ENCODE data around the gene DBH.
"Not testable (repeated sequence)": the region's sequence is repeated elsewhere in the genome, so short reads cannot be mapped to it uniquely, and the experiment has no call there.

Gene DBH

DNA sequence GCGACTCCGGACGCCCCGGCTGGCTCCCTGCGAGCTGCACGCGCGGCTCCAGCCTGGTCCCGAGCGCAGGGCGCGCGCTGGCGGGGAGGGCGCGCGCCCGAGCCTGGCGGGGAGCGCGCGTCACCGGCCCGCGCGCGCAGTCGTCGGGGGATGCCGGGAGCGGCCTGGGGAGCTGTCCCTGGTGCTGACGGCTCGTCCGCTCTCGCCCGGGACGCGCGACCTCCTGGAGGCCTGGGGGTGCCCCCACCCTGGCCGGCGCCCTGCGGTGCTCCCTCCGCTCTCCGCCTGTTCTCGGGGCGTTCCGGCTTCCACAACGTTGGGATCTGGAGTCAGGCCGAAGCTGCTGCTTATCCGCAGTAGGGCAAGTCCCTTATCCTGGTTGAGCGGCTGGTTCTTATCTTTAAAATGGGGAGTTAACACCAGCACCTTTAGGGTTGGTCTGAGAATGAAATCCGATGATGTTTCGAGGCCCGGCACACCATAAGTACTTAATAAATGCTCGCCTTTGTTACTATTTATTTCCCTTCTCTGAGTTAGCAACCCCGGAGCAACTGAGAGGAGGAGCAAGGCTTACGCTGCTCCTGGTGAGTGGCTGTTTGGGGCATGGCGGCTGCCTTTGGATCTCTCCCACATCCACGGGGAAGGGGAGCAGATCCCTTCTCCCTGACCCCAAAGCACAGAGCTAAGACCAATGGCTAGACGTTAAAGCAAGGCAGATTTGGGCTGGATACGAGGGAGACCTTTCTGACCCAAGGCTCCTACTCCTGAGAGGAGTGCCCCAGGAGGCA, 26.7 kb upstream of the DBH start, which contains the start of gene FAM163B:
TSS of gene FAM163B (minus strand) at position 79 of the 788 bp plus-strand sequence. CDS start 29,166 bp downstream, outside the sequence.
- Mint-ChIP-seq H3K27me3 (peaks cover 56% of the 10 kb centered on the region), H3K27ac (no peak within 1 kb of the TSS), H3K4me3 (no peak within 1 kb of the TSS), H3K4me1 (ENCODE audit: low read depth) (peaks cover 4% of the 10 kb centered on the region), H3K9me3 (no peaks in the 10 kb centered on the region), H3K36me3 (ENCODE audit: low read depth) (no peaks in the 10 kb centered on the region)

DNA sequence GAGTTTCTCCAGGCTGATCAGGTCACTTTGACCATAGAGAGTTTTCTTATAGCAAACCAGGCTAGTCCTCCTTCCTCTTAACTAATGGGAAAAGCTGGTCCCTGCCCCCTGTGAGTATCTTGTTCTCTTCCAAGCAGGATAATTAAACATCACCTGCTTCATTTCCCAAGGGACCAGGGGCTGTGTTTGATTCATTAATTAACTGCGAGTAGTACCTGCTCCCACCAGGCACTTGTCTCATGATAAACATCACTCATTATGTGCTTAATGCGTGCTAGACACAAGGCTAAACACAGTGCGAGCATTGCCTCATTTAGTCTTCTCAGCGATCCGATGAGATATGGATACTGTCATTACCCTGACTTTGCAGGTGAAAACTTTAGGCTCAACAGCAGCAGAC, 25.3 kb upstream of the DBH start:
- Mint-ChIP-seq H3K4me1 (ENCODE audit: low read depth) (no peaks in the 10 kb centered on the region), H3K27me3 (peaks cover 56% of the 10 kb centered on the region), H3K4me3 (no peak overlapping the region)

GRCh38 chr9:133612051-133612450, 24.1 kb upstream of the DBH start:
- no peaks in the 10 kb centered on the region for H3K4me1 Mint-ChIP-seq (ENCODE audit: low read depth)
- peaks cover 46% of the 10 kb centered on the region for H3K27me3 Mint-ChIP-seq
- H3K27ac Mint-ChIP-seq, result no peak overlapping the region
- H3K36me3 Mint-ChIP-seq (ENCODE audit: low read depth), result no peaks in the 10 kb centered on the region
- H3K9me3 Mint-ChIP-seq, result no peaks in the 10 kb centered on the region
- no peak overlapping the region for H3K4me3 Mint-ChIP-seq

More for the DNA sequence above, 25.3 kb upstream of the DBH start:
- Mint-ChIP-seq H3K27ac (no peak overlapping the region), H3K9me3 (no peaks in the 10 kb centered on the region), H3K36me3 (ENCODE audit: low read depth) (no peaks in the 10 kb centered on the region)

DNA sequence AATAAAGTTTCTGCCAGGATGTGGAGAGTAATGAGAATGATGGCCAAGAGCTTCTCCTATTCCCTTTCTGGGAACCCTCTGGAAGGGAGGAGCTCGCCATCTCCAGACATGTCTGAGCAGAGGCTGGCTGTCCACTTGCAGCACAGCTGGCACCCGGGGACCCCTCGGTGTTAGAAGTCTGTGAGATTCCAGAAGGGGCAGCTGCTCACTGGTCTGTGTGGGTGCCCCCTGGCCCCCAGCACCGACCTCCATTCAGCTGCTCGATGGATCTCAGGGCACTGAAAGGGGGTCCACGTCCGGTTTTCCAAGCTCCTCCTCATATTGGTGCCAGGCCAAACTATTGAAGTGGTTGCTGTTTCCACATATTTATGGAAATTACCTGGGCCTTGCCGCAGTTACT, 23.3 kb upstream of the DBH start:
- Mint-ChIP-seq H3K4me3 (no peak overlapping the region), H3K27me3 (peaks cover 39% of the 10 kb centered on the region), H3K4me1 (ENCODE audit: low read depth) (no peaks in the 10 kb centered on the region), H3K36me3 (ENCODE audit: low read depth) (no peaks in the 10 kb centered on the region), H3K27ac (no peak overlapping the region), H3K9me3 (no peaks in the 10 kb centered on the region)

- Mint-ChIP-seq H3K4me3 (no peak overlapping the region), H3K4me1 (ENCODE audit: low read depth) (no peaks in the 10 kb centered on the region), H3K27ac (no peak overlapping the region), H3K9me3 (no peaks in the 10 kb centered on the region), H3K36me3 (ENCODE audit: low read depth) (no peaks in the 10 kb centered on the region), H3K27me3 (peaks cover 33% of the 10 kb centered on the region)
These were observed 22.7 kb upstream of the DBH start for GRCh38 chr9:133613432-133613831.

GRCh38 chr9:133614056-133614455, 22.1 kb upstream of the DBH start:
- Mint-ChIP-seq H3K4me3 (no peak overlapping the region), H3K36me3 (ENCODE audit: low read depth) (no peaks in the 10 kb centered on the region), H3K27me3 (peaks cover 31% of the 10 kb centered on the region), H3K4me1 (ENCODE audit: low read depth) (no peaks in the 10 kb centered on the region), H3K9me3 (no peaks in the 10 kb centered on the region), H3K27ac (no peak overlapping the region)

DNA sequence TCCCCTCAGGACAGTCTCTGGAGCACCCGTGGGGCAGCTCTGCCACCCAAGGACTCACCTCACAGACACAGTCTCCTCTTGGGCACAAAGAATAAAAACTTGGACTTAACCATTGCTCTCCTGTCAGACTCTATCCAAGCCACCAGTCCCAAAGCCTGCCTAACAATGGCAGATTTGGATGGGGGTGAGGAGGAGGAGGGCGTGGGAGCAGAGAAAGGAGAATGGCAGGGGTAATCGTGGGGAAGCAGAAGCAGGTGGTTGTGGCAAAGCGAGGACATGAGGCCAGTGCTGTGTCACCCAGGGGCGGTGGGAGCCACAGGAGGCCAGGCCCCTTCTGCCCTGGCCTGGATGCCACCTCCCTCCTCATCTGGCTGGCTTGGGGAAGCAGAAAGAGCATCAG, 21.5 kb upstream of the DBH start:
- Mint-ChIP-seq H3K36me3 (ENCODE audit: low read depth) (no peaks in the 10 kb centered on the region), H3K9me3 (no peaks in the 10 kb centered on the region), H3K27me3 (peaks cover 28% of the 10 kb centered on the region), H3K27ac (no peak overlapping the region), H3K4me3 (no peak overlapping the region), H3K4me1 (ENCODE audit: low read depth) (peaks cover 5% of the 10 kb centered on the region)

- no peaks in the 10 kb centered on the region for H3K36me3 Mint-ChIP-seq (ENCODE audit: low read depth)
These were observed 21.0 kb upstream of the DBH start for GRCh38 chr9:133615186-133615585.

DNA sequence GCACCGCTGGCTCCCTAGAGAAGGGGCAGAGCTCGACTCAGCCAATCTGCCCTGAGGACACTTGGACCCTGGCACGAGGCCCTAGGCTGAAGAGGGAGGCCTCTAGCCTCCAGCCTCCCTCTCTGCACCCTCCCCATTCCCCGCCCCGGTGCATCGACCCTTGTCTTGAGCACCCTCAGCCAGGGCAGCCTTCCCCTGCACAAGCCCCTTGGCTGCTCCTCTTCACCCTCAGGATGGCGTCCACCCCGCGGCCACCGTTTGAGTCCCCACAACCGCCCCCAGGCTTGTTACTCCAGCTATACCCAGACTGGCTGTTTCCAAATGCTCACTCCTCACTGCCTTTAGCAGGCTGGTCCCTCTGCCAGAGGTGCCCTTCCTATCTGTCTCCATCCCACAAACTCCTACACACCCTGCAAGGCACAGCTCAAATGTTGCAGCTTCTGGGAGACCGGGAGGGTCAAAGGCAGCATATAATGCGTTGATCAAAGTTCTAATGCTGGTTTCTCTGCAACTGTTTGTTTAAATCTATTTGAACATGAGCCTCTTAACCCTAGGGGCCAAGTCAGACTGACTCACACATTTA, 20.5 kb upstream of the DBH start:
- Mint-ChIP-seq H3K36me3 (ENCODE audit: low read depth) (no peaks in the 10 kb centered on the region), H3K27ac (no peak overlapping the region), H3K27me3 (peaks cover 19% of the 10 kb centered on the region), H3K4me3 (no peak overlapping the region), H3K9me3 (no peaks in the 10 kb centered on the region), H3K4me1 (ENCODE audit: low read depth) (peaks cover 13% of the 10 kb centered on the region)

More at GRCh38 chr9:133615186-133615585, 21.0 kb upstream of the DBH start:
- peaks cover 10% of the 10 kb centered on the region for H3K4me1 Mint-ChIP-seq (ENCODE audit: low read depth)
- no peak overlapping the region for H3K4me3 Mint-ChIP-seq
- H3K27ac Mint-ChIP-seq, result no peak overlapping the region
- no peaks in the 10 kb centered on the region for H3K9me3 Mint-ChIP-seq
- peaks cover 24% of the 10 kb centered on the region for H3K27me3 Mint-ChIP-seq

DNA sequence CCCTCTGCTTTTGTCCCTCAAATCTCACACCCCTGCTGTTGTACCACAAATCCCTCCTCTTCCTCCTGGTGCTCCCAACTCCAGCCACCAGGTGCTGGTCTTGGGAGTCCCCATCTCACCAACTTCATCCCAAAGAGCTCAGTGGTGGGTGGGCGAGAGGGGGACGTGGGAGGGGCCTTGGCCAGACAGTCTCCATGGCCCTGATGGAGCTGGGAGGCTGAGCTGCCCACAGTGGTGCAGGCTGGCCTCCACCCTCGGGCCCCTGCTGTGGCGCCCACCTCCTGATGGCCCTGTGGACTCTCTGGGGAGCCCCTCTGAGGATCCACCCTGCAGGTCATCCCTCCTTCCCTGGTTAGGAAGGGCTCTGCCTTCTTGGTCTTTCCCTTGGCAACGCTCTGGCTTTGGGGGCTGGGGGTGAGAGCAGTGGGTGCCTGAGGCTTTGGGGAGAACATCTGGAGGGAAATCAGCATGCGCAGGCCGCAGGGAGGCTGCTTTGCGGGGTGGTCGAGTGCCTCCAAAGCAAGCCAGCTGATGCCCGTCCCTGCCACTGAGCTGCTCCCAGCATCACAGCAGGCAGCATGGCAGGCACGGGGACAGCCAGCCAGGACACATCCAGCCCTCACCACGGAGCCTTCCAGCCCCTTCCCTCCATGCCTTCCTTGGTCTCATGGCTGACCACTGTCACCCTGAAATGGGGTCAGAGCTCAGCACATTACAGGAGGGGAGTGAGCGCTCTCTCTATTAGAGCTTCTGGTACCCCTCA, 19.3 kb upstream of the DBH start:
- Mint-ChIP-seq H3K36me3 (ENCODE audit: low read depth) (no peaks in the 10 kb centered on the region), H3K27me3 (peaks cover 8% of the 10 kb centered on the region), H3K4me3 (no peak overlapping the region), H3K27ac (no peak overlapping the region), H3K4me1 (ENCODE audit: low read depth) (peaks cover 25% of the 10 kb centered on the region), H3K9me3 (no peaks in the 10 kb centered on the region)

DNA sequence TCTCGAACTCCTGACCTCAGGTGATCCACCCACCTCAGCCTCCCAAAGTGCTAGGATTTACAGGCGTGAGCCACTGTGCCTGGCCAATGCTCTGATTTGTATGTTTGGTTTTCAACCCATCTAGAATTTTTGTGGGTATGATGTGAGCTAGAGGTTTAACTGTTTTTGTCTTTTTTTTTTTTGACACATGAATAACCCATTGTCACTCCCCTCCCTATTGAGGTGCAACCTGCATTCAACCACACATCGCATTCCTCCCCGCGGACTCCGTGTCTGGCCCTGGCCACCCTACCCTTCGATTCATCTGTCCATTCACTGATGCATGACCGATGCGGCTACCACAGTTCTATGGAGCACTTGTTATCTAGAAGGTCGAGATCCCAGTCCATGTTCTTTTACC, 17.4 kb upstream of the DBH start:
- Mint-ChIP-seq H3K9me3 (no peaks in the 10 kb centered on the region), H3K27me3 (peaks cover 6% of the 10 kb centered on the region), H3K27ac (no peak overlapping the region), H3K36me3 (ENCODE audit: low read depth) (no peaks in the 10 kb centered on the region), H3K4me3 (no peak overlapping the region), H3K4me1 (ENCODE audit: low read depth) (peaks cover 32% of the 10 kb centered on the region)

GRCh38 chr9:133619791-133620190, 16.4 kb upstream of the DBH start:
- Mint-ChIP-seq H3K4me3 (peak overlapping the region; percentile 47), H3K36me3 (ENCODE audit: low read depth) (no peaks in the 10 kb centered on the region), H3K27ac (peak overlapping the region; percentile 17), H3K4me1 (ENCODE audit: low read depth) (peaks cover 32% of the 10 kb centered on the region), H3K9me3 (peaks cover 2% of the 10 kb centered on the region), H3K27me3 (peaks cover 6% of the 10 kb centered on the region)

GRCh38 chr9:133621725-133622267, 14.4 kb upstream of the DBH start:
- Mint-ChIP-seq H3K36me3 (ENCODE audit: low read depth) (no peaks in the 10 kb centered on the region), H3K27me3 (peaks cover 6% of the 10 kb centered on the region), H3K4me1 (ENCODE audit: low read depth) (peaks cover 32% of the 10 kb centered on the region), H3K9me3 (peaks cover 13% of the 10 kb centered on the region), H3K4me3 (no peak overlapping the region), H3K27ac (no peak overlapping the region)

DNA sequence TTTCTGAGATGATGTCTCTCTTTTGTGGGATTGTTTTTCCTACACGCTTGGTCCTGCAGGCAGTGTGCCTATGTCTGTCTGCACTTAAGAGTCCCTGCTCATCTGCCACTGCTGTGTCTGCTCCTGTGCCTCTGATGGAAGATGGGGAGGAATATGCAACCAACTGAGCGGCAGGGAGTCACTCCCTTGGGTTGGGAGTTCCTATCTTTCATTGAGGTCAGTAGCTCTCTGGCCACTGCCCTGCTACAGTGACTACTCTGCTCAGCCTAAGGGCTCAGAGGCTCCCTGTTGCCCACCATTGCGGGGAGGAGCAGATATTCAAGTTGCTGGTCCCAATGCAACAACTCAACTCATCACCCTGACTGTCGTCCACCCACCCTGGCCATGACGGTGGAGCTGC, 13.6 kb upstream of the DBH start:
- Mint-ChIP-seq H3K27me3 (peaks cover 6% of the 10 kb centered on the region), H3K4me3 (no peak overlapping the region), H3K4me1 (ENCODE audit: low read depth) (peaks cover 32% of the 10 kb centered on the region), H3K36me3 (ENCODE audit: low read depth) (no peaks in the 10 kb centered on the region), H3K9me3 (peaks cover 19% of the 10 kb centered on the region), H3K27ac (no peak overlapping the region)

DNA sequence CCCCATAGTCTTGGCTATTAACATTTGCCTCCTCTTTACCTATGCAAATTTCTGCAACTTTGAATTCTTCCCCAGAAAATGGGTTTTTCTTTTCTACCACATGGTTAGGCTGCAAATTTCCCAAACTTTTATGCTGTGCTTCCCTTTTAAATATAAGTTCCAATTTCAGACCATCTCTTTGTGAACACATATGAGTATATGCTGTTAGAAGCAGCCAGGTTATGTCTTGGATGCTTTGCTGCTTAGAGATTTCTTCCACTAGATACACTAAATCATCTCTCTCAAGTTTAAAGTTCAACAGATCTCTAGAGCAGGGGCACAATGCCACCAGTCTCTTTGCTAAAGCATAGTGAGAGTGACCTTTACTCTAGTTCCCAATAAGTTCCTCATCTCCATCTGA, 10.2 kb upstream of the DBH start:
- Mint-ChIP-seq H3K9me3 (peaks cover 19% of the 10 kb centered on the region), H3K4me1 (ENCODE audit: low read depth) (peaks cover 15% of the 10 kb centered on the region)
- not testable (repeated sequence) for H3K36me3 Mint-ChIP-seq (ENCODE audit: low read depth); H3K27me3 Mint-ChIP-seq; H3K4me3 Mint-ChIP-seq; H3K27ac Mint-ChIP-seq
